OCI-LY3 (cell line): ENCODE data around the gene SCP2.

Experiments
- H2AFZ ChIP-seq: fragments of 200-600, 300-600 bp; shearing (Covaris generic); 2 replicates; pipeline ENCODE4 v1.6.0; 2014; ENCODE audit warnings: antibody characterized with exemption, low read depth, low read length
- H3K27ac ChIP-seq: fragments of 200-600, 300-600 bp; sonication (generic); 2 replicates; pipeline ENCODE4 v1.5.1; 2014; ENCODE audit warnings: mild to moderate bottlenecking, low read length, moderate library complexity, mixed read lengths
- H3K27me3 ChIP-seq: fragments of 200-600, 300-600 bp; sonication (generic); 2 replicates; pipeline ENCODE4 v1.6.1; 2014; ENCODE audit warnings: low read depth, low read length, mixed read lengths
- H3K36me3 ChIP-seq: fragments of 200-600, 300-600 bp; sonication (generic); replicated peaks from 2 replicates; pipeline ENCODE3; 2014; ENCODE audit warnings: low read depth, low read length, mixed read lengths
- H3K4me1 ChIP-seq: fragments of 300-600, 200-600 bp; sonication (generic); 2 replicates; pipeline ENCODE4 v1.6.1; 2014; ENCODE audit warnings: low read length, mixed read lengths
- H3K4me2 ChIP-seq: fragments of 200-600, 300-600 bp; sonication (generic); 2 replicates; pipeline ENCODE4 v1.6.1; 2014; ENCODE audit warnings: low read length, mixed read lengths
- H3K4me3 ChIP-seq: fragments of 300-600, 200-600 bp; sonication (generic); 2 replicates; pipeline ENCODE4 v1.5.1; 2014; ENCODE audit warnings: antibody characterized with exemption, mild to moderate bottlenecking, low read length, moderate library complexity
- H3K79me2 ChIP-seq: fragments of 300-600, 200-600 bp; shearing (Covaris generic); 2 replicates; pipeline ENCODE4 v1.6.1; 2014; ENCODE audit warnings: mild to moderate bottlenecking, low read length, mixed read lengths
- H3K9ac ChIP-seq: fragments of 300-600, 200-600 bp; shearing (Covaris generic); 2 replicates; pipeline ENCODE4 v1.6.0; 2014; ENCODE audit warnings: mild to moderate bottlenecking, low read length, moderate library complexity
- H3K9me3 ChIP-seq: fragments of 200-600, 300-600 bp; shearing (Covaris generic); 2 replicates; pipeline ENCODE4 v1.6.1; 2014; ENCODE audit warnings: low read length, mixed read lengths; ENCODE audit not compliant: insufficient read depth
- H4K20me1 ChIP-seq: fragments of 200-600, 300-600 bp; sonication (generic); 2 replicates; pipeline ENCODE4 v1.6.1; 2016; ENCODE audit warnings: low read length, mixed read lengths; ENCODE audit not compliant: insufficient read depth
- CTCF ChIP-seq: fragments of 200-600, 300-600 bp; sonication (generic); IDR thresholded peaks from 2 replicates; pipeline ENCODE4 v1.5.1; 2014; ENCODE audit warnings: antibody characterized with exemption, low read length, low read depth
- EZH2phosphoT487 ChIP-seq: fragments of 200-600 bp; shearing (Covaris generic); IDR thresholded peaks from 2 replicates; pipeline ENCODE4 v1.6.1; 2018; ENCODE audit warnings: antibody characterized with exemption, mixed run types, low read depth

SCP2 gene

GRCh38 chr1:52904208-52904926 is 22.7 kb upstream of the SCP2 start:
- Histone ChIP-seq H3K4me1 (peaks cover 4% of the 10 kb centered on the region; the same call in 1 of the 2 replicates), H3K27me3 (no peaks in the 10 kb centered on the region), H3K36me3 (no peaks in the 10 kb centered on the region), H3K4me3 (no peak overlapping the region), H4K20me1 (no peaks in the 10 kb centered on the region), H3K9me3 (no peaks in the 10 kb centered on the region), H3K27ac (no peak overlapping the region), H3K79me2 (no peaks in the 10 kb centered on the region), H3K9ac (no peak overlapping the region), H2AFZ (no peak overlapping the region), H3K4me2 (no peak overlapping the region)
- no peak for TF ChIP-seq EZH2phosphoT487
- TF ChIP-seq CTCF, result no peak

GRCh38 chr1:52904927-52905698 is 22.0 kb upstream of the SCP2 start:
- H3K79me2 ChIP-seq, result no peaks in the 10 kb centered on the region
- no peak overlapping the region for H3K27ac ChIP-seq
- H3K4me1 ChIP-seq, result peaks cover 4% of the 10 kb centered on the region; the same call in 1 of the 2 replicates
- TF ChIP-seq CTCF, result peak; percentile 30
- no peak for TF ChIP-seq EZH2phosphoT487
- no peaks in the 10 kb centered on the region for H3K27me3 ChIP-seq
- no peak overlapping the region for H3K4me3 ChIP-seq
- H3K4me2 ChIP-seq, result 0 out of 2 replicates have a peak overlapping the region, but pooled peaks have one; percentile 22
- no peaks in the 10 kb centered on the region for H3K9me3 ChIP-seq
- H2AFZ ChIP-seq, result no peak overlapping the region
- no peaks in the 10 kb centered on the region for H3K36me3 ChIP-seq
- no peaks in the 10 kb centered on the region for H4K20me1 ChIP-seq
- no peak overlapping the region for H3K9ac ChIP-seq

GRCh38 chr1:52906135-52906603 is 20.9 kb upstream of the SCP2 start:
- Histone ChIP-seq H3K4me3 (no peak overlapping the region), H3K79me2 (no peaks in the 10 kb centered on the region), H4K20me1 (no peaks in the 10 kb centered on the region), H2AFZ (no peak overlapping the region), H3K9ac (no peak overlapping the region), H3K27ac (no peak overlapping the region), H3K9me3 (no peaks in the 10 kb centered on the region), H3K4me1 (peaks cover 4% of the 10 kb centered on the region; the same call in 1 of the 2 replicates), H3K4me2 (no peak overlapping the region), H3K27me3 (no peaks in the 10 kb centered on the region), H3K36me3 (no peaks in the 10 kb centered on the region)
- TF ChIP-seq CTCF, result no peak
- TF ChIP-seq EZH2phosphoT487, result no peak
